Ammon's horn (tissue), 1 donor: Measurements from ENCODE around the gene ABCB9.
"Not testable (repeated sequence)": the region's sequence is repeated elsewhere in the genome, so short reads cannot be mapped to it uniquely, and the experiment has no call there.

Source experiments
- DNase-seq: peaks from one replicate; pipeline ENCODE4 v3.0.0-alpha.2; 2016; ENCODE audit warnings: low spot score

ABCB9 gene

GRCh38 chr12:122935318-122935717, 30.9 kb downstream of the ABCB9 start:
- DNase-seq: no peak

GRCh38 chr12:122934722-122935121, 31.5 kb downstream of the ABCB9 start:
- DNase-seq: no peak

GRCh38 chr12:122932207-122932606, 34.1 kb downstream of the ABCB9 start:
- no peak for DNase-seq

- DNase-seq: no peak
Observed at GRCh38 chr12:122929812-122930211, 36.5 kb downstream of the ABCB9 start.

GRCh38 chr12:122929148-122929538, 37.1 kb downstream of the ABCB9 start:
- DNase-seq: no peak

- no peak for DNase-seq
Observed at GRCh38 chr12:122928404-122929147, 37.7 kb downstream of the ABCB9 start.

GRCh38 chr12:122927756-122928403, 38.4 kb downstream of the ABCB9 start:
- DNase-seq: no peak

- no peak for DNase-seq
Observed at GRCh38 chr12:122921917-122922316, 44.3 kb downstream of the ABCB9 start.

GRCh38 chr12:122920687-122921086, 45.6 kb downstream of the ABCB9 start:
- no peak for DNase-seq

- no peak for DNase-seq
Observed at GRCh38 chr12:122918827-122919226, 47.4 kb downstream of the ABCB9 start.

GRCh38 chr12:122917507-122918121, 48.6 kb downstream of the ABCB9 start:
- DNase-seq: peak; percentile 58

- peak; percentile 88 for DNase-seq
Observed at GRCh38 chr12:122909442-122910288, 56.6 kb downstream of the ABCB9 start.

- DNase-seq: no peak
Observed at GRCh38 chr12:122908915-122909314, 57.3 kb downstream of the ABCB9 start.

GRCh38 chr12:122905258-122905657, 61.0 kb downstream of the ABCB9 start:
- not testable (repeated sequence) for DNase-seq

- no peak for DNase-seq
Observed at GRCh38 chr12:122903693-122904034, 62.6 kb downstream of the ABCB9 start.

- DNase-seq: no peak
Observed at GRCh38 chr12:122902854-122903692, 63.2 kb downstream of the ABCB9 start.

GRCh38 chr12:122899887-122900286, 66.4 kb downstream of the ABCB9 start:
- DNase-seq: no peak

- DNase-seq: no peak
Observed at GRCh38 chr12:122896662-122897061, 69.6 kb downstream of the ABCB9 start.

- DNase-seq: peak; percentile 73
Observed at GRCh38 chr12:122895704-122896636, 70.3 kb downstream of the ABCB9 start, which contains the start of gene VPS37B. Gene VPS37B (minus strand): TSS chr12:122896124. CDS start chr12:122896062, 62 bp downstream.

- no peak for DNase-seq
Observed at GRCh38 chr12:122895320-122895703, 71.0 kb downstream of the ABCB9 start.
